Subcutaneous adipose tissue (tissue), 4 donors: ENCODE results near the gene MRPL24. TPM values are rescaled to one million over a fixed set of nuclear protein-coding genes. Genes with fewer than 3 reads are reported as not detected.

Source experiments
- total RNA-seq, 4 donors: library from RNA; depleted of rRNA; stranded (reverse); fragments of >200 nt; gene quantifications; one replicate each; pipeline ENCODE4 v1.1.0, GENCODE V29; 2016
- TF ChIP-seq, protein P1 (sequence below): fragments of 450-650 bp; IDR thresholded peaks from one replicate; pipeline ENCODE4 v1.5.1; 2016; ENCODE audit warnings: low read depth, mild to moderate bottlenecking, control low read depth, antibody characterized with exemption, moderate library complexity

Gene MRPL24
- total RNA-seq, 4 donors from 2014 or later: 53.0 to 84.5 (median 74.0) TPM

DNA sequence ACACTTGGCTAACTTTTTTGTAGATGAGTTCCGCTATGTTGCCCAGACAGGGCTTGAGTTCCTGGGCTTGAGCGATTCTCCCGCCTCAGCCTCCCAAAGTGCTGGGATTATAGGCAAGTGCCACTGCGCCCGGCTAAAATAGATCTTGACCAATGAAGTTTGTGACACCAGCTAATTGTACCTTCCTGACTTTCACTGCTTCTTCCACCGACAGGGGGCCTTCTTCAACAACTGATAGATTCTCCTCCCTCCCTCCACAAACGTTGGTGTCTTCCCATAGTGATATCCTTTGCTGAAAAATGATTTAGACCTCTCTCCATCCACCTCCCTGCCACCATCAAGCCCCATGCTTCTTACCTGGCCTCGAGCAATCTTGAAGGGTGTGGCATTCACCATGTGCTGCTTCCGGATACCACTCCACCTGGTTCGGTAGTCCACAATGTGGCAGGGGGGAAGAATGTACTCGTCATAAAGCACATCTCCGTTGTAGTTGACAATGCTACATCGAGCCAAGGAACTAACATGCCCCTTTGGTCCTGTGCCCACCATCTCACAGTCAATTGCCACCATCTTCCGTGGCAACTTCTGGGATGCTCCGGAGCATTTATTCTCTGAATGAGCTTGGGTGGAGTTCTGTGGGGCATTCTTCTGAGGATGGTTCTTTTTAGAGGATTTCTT is 14.2 kb downstream of the MRPL24 start:
- TF ChIP-seq, protein P1, sequence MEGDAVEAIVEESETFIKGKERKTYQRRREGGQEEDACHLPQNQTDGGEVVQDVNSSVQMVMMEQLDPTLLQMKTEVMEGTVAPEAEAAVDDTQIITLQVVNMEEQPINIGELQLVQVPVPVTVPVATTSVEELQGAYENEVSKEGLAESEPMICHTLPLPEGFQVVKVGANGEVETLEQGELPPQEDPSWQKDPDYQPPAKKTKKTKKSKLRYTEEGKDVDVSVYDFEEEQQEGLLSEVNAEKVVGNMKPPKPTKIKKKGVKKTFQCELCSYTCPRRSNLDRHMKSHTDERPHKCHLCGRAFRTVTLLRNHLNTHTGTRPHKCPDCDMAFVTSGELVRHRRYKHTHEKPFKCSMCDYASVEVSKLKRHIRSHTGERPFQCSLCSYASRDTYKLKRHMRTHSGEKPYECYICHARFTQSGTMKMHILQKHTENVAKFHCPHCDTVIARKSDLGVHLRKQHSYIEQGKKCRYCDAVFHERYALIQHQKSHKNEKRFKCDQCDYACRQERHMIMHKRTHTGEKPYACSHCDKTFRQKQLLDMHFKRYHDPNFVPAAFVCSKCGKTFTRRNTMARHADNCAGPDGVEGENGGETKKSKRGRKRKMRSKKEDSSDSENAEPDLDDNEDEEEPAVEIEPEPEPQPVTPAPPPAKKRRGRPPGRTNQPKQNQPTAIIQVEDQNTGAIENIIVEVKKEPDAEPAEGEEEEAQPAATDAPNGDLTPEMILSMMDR: no peak

DNA sequence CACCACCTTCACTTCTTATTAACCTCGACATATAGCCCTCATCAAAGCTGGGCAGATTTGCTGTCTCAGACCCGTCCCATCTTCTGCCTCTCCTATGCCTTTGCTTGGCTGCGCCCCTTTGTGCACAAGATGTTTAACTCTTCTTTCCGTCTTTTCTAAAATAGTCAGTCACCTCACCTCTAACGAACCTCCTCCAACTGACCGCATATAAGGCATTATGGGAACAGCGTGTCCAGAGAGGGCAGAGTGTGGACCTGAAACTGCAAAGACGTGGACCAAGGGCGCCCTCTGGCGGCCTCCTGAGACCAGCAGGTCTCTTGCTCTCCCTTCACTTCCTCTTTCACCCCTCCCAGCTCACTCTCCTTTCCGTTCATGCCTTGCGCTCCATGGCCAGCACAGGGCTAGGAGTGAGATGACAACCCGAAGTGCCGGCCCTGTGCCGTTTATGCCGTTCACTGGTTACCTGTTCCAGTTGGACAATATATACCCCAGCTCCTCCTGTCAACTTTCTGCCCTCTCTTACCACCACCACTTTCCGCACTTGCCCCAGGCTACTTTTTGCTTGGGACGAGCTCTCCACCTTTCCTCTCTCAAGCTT is 15.1 kb downstream of the MRPL24 start:
- TF ChIP-seq, protein P1: no peak

DNA sequence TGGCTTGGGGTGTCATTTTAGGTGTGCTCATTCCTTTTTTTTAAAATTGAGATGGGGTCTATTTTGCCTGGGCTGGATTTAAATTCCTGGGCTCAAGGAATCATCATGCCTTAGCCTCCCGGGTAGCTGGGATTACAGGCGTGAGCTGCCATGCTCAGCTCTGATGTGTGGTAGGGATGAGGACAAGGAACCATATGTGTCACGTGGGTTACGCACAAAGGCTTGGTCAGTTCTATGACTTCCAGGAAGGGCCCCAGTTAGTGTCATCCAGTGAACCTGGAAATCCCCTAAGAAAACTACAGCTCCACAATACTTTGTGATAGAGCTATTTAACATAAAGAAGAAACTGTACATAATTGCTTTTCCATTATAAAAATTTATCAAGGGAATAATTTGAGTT is 19.4 kb downstream of the MRPL24 start:
- TF ChIP-seq, protein P1: no peak

DNA sequence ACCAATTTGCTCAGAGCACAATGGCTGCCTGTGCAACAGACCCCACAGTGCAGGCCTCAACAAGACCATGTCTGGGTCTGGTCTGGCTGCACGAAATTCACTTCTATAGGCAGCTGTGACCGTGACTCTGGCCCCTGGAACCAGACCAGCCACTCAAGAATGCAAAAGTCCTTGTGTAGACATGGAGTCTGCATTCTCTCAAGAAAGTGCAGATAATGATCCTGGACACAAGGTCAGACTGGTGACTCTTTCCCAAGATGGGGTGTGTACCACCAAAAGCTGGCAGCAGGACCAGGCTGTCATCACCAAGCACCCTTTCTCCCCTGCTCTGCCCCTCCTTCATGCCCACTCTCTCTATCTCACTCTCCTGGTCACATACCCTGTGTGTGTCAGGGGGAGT is 19.8 kb downstream of the MRPL24 start:
- TF ChIP-seq, protein P1: no peak

DNA sequence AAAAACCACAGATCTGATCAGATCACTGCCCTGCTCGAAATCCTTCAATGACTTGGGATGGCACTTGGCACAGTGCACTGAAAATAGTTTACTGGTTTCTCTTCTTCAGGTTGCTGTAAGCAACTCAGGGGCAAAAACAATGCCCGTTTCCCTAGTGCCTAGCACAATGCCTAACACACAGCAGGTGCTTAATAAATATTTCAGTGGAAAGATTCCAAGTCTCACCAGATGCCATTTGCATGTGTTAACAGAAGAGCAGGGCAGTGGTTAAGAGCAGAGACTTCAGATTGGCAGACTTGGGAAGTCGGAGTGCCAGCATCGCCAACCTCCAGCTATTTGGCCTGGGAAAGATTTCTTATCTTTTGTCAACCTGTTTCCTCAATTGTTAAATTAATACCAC is 23.5 kb downstream of the MRPL24 start:
- TF ChIP-seq, protein P1: no peak

DNA sequence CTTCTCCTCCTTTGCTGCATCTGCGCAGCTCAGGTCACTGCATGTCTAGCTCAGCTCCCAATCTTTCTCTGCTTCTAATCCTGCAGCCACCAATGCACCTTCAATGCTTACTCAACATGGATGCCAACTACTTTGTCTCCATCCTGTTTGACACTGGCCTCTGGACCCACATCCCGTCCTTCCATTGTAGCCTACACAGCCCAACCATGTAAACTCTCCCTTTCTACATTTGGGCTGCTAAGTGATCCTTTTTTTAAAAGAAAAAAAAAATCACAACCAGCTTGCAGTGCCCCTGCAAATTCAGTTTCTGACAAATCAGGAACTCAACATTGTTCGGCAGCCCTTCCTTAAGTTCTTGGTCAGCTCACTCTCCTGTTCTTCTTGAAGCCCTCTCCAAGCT is 26.1 kb downstream of the MRPL24 start:
- TF ChIP-seq, protein P1: no peak

DNA sequence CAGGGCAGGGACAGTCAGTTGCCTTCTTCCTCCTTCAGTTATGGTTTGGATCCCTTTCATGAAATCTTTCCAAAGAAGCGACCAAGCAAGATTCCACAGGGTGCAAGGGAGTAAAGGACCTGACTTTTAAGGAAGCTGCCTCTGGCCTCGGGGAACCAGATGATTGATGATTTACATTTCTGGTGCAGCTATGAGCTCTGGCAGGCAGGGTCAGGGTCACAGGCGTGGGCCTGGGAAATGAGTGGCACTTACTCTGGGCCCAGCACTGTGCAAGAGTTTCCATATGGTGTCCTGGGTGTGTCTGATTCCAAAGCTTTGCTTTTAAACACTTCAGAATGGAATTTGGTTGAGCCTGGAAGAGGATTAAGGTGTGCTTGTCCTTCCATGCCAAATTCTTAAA is 28.3 kb downstream of the MRPL24 start:
- TF ChIP-seq, protein P1: no peak
